DND-41 (cell line): Measurements from ENCODE around the gene SLC6A12.

Experiments
- EZH2 ChIP-seq: IDR thresholded peaks from 3 replicates; pipeline ENCODE4 v1.6.1; 2012; ENCODE audit warnings: borderline replicate concordance, low read depth, mild to moderate bottlenecking, moderate library complexity, low read length, inconsistent platforms; ENCODE audit not compliant: severe bottlenecking
- TF ChIP-seq, protein P1 (sequence below): IDR thresholded peaks from 2 replicates; pipeline ENCODE4 v1.5.1; 2012; ENCODE audit warnings: borderline replicate concordance, low read length, moderate library complexity, mild to moderate bottlenecking; ENCODE audit not compliant: poor library complexity, severe bottlenecking; ENCODE audit errors: extremely low read depth

DNA sequence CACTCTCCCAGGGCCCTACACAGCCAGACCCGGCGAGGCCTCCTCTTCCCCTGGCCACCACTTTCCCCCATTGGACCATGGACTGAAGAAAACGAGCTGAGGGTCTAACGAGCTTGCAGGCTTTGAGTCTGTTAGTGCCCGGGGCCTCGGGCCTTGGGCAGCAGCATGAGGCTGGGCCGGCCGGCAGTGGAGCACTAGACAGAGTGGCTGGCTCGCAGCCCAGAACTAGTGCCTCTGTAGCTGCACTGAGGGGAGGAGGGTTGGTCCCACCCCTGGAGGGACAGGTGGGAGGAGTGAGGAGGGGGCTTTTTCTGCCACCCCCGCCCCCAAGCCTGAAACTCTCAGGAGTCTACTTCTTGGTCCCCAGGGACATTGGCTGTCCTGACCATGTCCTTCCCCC, 38.7 kb downstream of the SLC6A12 start:
- TF ChIP-seq, protein P1, sequence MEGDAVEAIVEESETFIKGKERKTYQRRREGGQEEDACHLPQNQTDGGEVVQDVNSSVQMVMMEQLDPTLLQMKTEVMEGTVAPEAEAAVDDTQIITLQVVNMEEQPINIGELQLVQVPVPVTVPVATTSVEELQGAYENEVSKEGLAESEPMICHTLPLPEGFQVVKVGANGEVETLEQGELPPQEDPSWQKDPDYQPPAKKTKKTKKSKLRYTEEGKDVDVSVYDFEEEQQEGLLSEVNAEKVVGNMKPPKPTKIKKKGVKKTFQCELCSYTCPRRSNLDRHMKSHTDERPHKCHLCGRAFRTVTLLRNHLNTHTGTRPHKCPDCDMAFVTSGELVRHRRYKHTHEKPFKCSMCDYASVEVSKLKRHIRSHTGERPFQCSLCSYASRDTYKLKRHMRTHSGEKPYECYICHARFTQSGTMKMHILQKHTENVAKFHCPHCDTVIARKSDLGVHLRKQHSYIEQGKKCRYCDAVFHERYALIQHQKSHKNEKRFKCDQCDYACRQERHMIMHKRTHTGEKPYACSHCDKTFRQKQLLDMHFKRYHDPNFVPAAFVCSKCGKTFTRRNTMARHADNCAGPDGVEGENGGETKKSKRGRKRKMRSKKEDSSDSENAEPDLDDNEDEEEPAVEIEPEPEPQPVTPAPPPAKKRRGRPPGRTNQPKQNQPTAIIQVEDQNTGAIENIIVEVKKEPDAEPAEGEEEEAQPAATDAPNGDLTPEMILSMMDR: no peak
- no peak for TF ChIP-seq EZH2
